ENCODE results near the gene SIGLEC9. TPM values are rescaled to one million over a fixed set of nuclear protein-coding genes. Genes with fewer than 3 reads are reported as not detected.

The SIGLEC9 gene
- total RNA-seq, 1 experiment from 2014 or later, result not detected

GRCh38 chr19:51163257-51163656 is 38.6 kb downstream of the SIGLEC9 start (continued):
- TF ChIP-seq AR (CRISPR knock-in tag; IDR thresholded peaks at IDR 0.05), result no peak
- no peak for TF ChIP-seq GTF2I (CRISPR knock-in tag; conservative IDR thresholded peaks at IDR 0.05)
- no peak for TF ChIP-seq CBFB (CRISPR knock-in tag; IDR thresholded peaks at IDR 0.05; ENCODE audit: low read depth)
- TF ChIP-seq ARID4B (CRISPR knock-in tag; IDR thresholded peaks at IDR 0.05; ENCODE audit: borderline replicate concordance), result no peak
- no peak for TF ChIP-seq ZNF263 (CRISPR knock-in tag; IDR thresholded peaks at IDR 0.05; ENCODE audit: low read depth)
- no peak for TF ChIP-seq TEAD4 (CRISPR knock-in tag; IDR thresholded peaks at IDR 0.05)
- TF ChIP-seq STAT6 (CRISPR knock-in tag; conservative IDR thresholded peaks at IDR 0.05; ENCODE audit: low read depth), result no peak
- no peak for TF ChIP-seq ZNF317 (CRISPR knock-in tag; IDR thresholded peaks at IDR 0.05; ENCODE audit: borderline replicate concordance, low read depth)
- no peak for TF ChIP-seq PRDM15 (CRISPR knock-in tag; IDR thresholded peaks at IDR 0.05)
- TF ChIP-seq GRHL2 (CRISPR knock-in tag; IDR thresholded peaks at IDR 0.05; ENCODE audit: insufficient replicate concordance, severe bottlenecking), result no peak
- TF ChIP-seq ZNF532 (CRISPR knock-in tag; IDR thresholded peaks at IDR 0.05; ENCODE audit: borderline replicate concordance), result no peak
